ENCODE results near the gene TAS2R3.

GRCh38 chr7:141731476-141732149, 32.3 kb upstream of the TAS2R3 start:
- no peak for TF ChIP-seq CTCF (IDR thresholded peaks at IDR 0.05)
- no peak for TF ChIP-seq POLR2AphosphoS5 (IDR thresholded peaks at IDR 0.05; ENCODE audit: low read depth, low read length)

Measured in Panc1 (cell line).